ENCODE results near the gene PADI2. TPM values are rescaled to one million over a fixed set of nuclear protein-coding genes. Genes with fewer than 3 reads are reported as not detected.
A peak's percentile ranks its signal among the peaks of the same experiment; 100 is the strongest.

PADI2 gene
- total and polyA plus RNA-seq, 2 experiments from 2014 or later: 1.7 to 4.3 TPM

DNA sequence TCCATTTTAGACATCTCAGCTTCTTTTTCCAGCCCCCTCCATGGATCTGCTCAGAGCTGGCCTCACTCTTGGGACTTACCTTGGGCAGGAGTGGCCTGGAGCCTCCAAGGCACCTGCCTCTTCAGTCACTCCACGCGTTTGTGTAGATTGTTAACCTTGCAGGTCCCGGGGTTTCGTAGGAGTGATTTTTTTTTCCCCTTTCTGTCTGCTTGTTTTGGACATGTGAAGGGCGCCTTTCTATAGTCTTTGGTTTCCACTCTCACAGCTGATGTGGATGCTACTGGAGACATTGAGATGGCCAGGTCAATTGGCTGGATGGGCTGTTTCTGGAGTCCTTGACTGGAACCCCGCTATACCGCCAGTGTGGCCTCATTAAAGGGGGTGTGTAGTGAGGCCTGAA lies 63.5 kb downstream of the PADI2 start (continued):
- TF ChIP-seq CTCF (conservative IDR thresholded peaks at IDR 0.05; ENCODE audit: low read depth in 2 of 2): no peak
- no peak for TF ChIP-seq ZNF114 (CRISPR knock-in tag; IDR thresholded peaks at IDR 0.05)
- no peak for TF ChIP-seq NANOG (IDR thresholded peaks at IDR 0.05; ENCODE audit: borderline replicate concordance)
- TF ChIP-seq CREB1 (CRISPR knock-in tag; IDR thresholded peaks at IDR 0.05; ENCODE audit: low read depth): no peak
- TF ChIP-seq EZH2phosphoT487 (IDR thresholded peaks at IDR 0.05; ENCODE audit: unreplicated experiment): no peak
- TF ChIP-seq ETS1 (IDR thresholded peaks at IDR 0.05): no peak
- TF ChIP-seq POLR2AphosphoS5 (IDR thresholded peaks at IDR 0.05; ENCODE audit: low read depth): no peak
- TF ChIP-seq EZH2 (IDR thresholded peaks at IDR 0.05; ENCODE audit: low read depth, unreplicated experiment): no peak
- no peak for TF ChIP-seq JUNB (IDR thresholded peaks at IDR 0.05; ENCODE audit: unreplicated experiment)
- no peak for TF ChIP-seq STAT1 (IDR thresholded peaks at IDR 0.05; ENCODE audit: unreplicated experiment)
- no peak for TF ChIP-seq ZNF331 (CRISPR knock-in tag; IDR thresholded peaks at IDR 0.05; ENCODE audit: low read depth)
- TF ChIP-seq REST (IDR thresholded peaks at IDR 0.05; ENCODE audit: unreplicated experiment): no peak

GRCh38 chr1:17053685-17054410 lies 65.4 kb downstream of the PADI2 start, which contains the start of gene SDHB:
Gene SDHB (minus strand): TSS chr1:17054032. CDS start chr1:17054019, 13 bp downstream.
- peak within 1 kb of the TSS; percentile 98 for H3K27ac Mint-ChIP-seq
- peaks cover 9% of the 10 kb centered on the region; the same call in 1 of the 2 replicates for H3K36me3 ChIP-seq (ENCODE audit: insufficient read depth)
- ATAC-seq (peak; percentile 97), DNase-seq (ENCODE audit: low spot score) (peak; percentile 98)
- peaks cover 46% of the 10 kb centered on the region for H3K79me2 ChIP-seq (replicated peaks; ENCODE audit: insufficient read depth)
- peaks cover 9% of the 10 kb centered on the region; the same call in 2 of the 3 replicates for H3K4me1 Mint-ChIP-seq
- peaks cover 13% of the 10 kb centered on the region; the same call in 1 of the 2 replicates for H4K20me1 ChIP-seq (replicated peaks; ENCODE audit: insufficient read depth)
- H2AFZ ChIP-seq: peak within 1 kb of the TSS; percentile 45; the same call in 1 of the 2 replicates
- H3K4me1 ChIP-seq (ENCODE audit: insufficient read depth): peaks cover 9% of the 10 kb centered on the region
- peak within 1 kb of the TSS; percentile 94 for H3K4me2 ChIP-seq
- H3K9me3 Mint-ChIP-seq: no peaks in the 10 kb centered on the region
- peak within 1 kb of the TSS; percentile 99 for H3K4me3 Mint-ChIP-seq
- H3K36me3 Mint-ChIP-seq (ENCODE audit: low read depth): peaks cover 8% of the 10 kb centered on the region; the same call in 2 of the 3 replicates
- no peaks in the 10 kb centered on the region for H3K9me2 ChIP-seq (ENCODE audit: insufficient read depth)
- H3K27me3 Mint-ChIP-seq (ENCODE audit: insufficient read depth, low read depth, poor library complexity): peaks cover 18% of the 10 kb centered on the region
- H3K27me3 ChIP-seq (ENCODE audit: insufficient read depth): no peaks in the 10 kb centered on the region
- peak within 1 kb of the TSS; percentile 92 for H3K4me3 ChIP-seq
- peaks cover 15% of the 10 kb centered on the region for H3F3A ChIP-seq (replicated peaks; ENCODE audit: low read depth)
- peak within 1 kb of the TSS; percentile 84 for H3K27ac ChIP-seq (ENCODE audit: low read depth)
- TF ChIP-seq EZH2phosphoT487 (IDR thresholded peaks at IDR 0.05; ENCODE audit: unreplicated experiment) (no peak), ETS1 (IDR thresholded peaks at IDR 0.05) (peak; percentile 82), JUNB (IDR thresholded peaks at IDR 0.05; ENCODE audit: unreplicated experiment) (no peak), ZNF331 (CRISPR knock-in tag; IDR thresholded peaks at IDR 0.05; ENCODE audit: low read depth) (no peak), NANOG (IDR thresholded peaks at IDR 0.05; ENCODE audit: borderline replicate concordance) (no peak), EZH2 (IDR thresholded peaks at IDR 0.05; ENCODE audit: low read depth, unreplicated experiment) (no peak), ZNF114 (CRISPR knock-in tag; IDR thresholded peaks at IDR 0.05) (no peak), CTCF (conservative IDR thresholded peaks at IDR 0.05; ENCODE audit: low read depth in 2 of 2) (no peak)
